Femur (tissue), 1 donor: Measurements from ENCODE around the gene SIL1.
"Not testable (repeated sequence)": the region's sequence is repeated elsewhere in the genome, so short reads cannot be mapped to it uniquely, and the experiment has no call there.

Experiments used
- DNase-seq: peaks from one replicate; pipeline ENCODE4 v3.0.0-alpha.2; 2017

Gene SIL1

DNA sequence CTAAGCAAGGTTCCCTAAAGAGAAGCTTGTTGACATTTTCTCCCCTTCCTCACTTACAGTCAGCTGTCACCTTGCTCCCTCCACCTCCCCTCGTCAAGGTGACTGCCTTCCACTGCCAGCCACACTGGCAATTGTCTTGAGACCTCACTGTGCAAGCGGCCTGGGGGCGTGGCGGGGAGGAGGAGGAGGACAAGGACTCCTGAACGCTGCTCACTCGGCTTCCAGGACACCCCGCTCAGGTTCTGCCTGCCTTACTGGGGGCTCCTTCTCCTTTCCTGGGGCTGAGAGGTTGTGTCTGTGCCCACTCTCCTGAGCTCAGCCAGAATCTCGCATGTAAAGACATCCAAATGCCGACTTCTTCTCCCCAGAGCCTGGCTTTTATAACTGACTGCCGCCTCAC lies 262.7 kb downstream of the SIL1 start:
- no peak for DNase-seq

GRCh38 chr5:138934971-138935370 lies 263.2 kb downstream of the SIL1 start:
- no peak for DNase-seq

- no peak for DNase-seq
Observed at GRCh38 chr5:138933522-138934290, 264.5 kb downstream of the SIL1 start.

DNA sequence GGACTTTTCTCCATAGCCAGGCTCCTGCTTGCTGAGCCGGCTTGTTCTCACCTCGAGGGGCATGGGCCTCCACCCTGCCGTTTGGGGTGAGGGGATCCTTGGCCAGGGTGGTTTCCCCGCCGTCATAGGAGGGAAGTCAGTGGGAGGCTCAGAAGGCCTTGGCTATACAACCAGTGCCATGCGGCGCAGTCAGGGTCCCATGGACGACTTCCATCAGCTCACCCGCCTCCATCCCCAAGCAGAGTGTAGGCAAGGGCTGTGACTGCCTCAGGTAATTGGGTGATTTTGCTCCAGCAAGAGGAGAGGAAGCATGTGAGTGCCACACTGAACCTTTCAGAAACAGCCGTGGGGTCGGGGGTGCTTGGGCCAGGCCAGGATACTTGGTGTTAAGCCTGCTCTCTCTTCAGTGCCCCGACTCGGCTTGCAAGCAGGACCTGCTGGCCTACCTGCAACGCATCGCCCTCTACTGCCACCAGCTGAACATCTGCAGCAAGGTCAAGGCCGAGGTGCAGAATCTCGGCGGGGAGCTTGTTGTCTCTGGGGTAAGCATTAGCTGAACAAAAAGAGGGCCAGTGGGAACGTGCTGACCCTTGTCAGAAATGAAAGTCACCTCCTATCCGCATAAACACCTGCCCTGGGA lies 265.9 kb downstream of the SIL1 start:
- DNase-seq, result no peak

- DNase-seq, result no peak
Observed at GRCh38 chr5:138930371-138931097, 267.6 kb downstream of the SIL1 start.

DNA sequence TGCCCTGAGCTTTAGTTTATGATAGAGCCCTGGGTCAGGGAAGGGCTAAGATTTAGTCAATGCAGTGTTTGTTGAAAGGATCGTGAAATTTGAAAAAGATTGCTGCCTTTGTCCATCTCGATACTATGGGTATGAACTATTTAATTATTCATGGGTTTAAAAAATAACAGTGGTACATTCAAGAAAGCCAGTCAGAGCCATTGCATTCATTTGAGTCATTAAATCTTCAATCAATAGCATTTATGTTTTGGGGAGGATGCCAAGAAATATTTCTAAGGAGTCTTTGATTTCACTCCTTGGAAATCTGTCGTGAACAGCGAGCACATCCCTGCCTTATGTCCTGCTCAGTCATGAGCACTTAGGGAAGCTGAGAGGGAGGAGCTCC lies 268.6 kb downstream of the SIL1 start:
- DNase-seq, result no peak

DNA sequence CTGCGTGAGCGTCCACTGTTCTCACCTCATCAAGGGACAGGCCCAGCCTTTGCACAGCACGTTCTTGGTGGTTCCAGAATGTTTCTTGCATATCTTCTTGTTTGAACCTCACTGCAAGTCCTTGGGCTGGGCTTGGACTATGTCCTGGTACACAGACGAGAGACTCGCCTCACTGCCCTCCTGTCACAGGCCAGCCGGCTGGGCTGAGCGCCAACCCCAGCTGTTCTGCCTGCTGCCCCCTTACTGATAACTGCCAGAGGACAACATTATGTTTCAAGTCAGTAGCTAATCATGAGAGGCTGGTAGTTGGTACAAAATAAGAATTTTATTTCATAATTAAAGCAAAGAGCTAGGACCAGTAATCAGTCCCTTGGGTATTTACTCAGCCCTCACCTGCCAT lies 270.2 kb downstream of the SIL1 start:
- peak; percentile 77 for DNase-seq

DNA sequence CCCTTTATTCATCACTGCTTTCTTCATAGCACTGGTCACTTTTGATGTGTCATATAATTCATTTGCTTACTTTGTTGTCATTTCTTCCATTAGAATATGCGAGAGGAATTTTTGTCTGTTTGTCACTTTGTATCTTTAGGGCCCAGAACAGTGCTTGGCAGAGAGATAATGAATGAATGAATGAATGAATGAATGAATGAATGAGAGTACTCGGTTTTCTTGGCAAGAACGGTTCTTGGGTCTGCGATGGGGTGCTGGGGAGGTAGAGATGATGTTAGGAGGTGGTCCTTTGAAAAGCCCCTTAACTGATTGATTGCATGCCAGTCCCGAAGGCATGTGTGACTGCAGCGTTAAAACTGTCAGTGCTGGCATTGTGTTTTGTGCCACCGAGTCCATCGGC lies 270.6 kb downstream of the SIL1 start:
- no peak for DNase-seq

- no peak for DNase-seq
Observed at GRCh38 chr5:138926688-138927448, 271.3 kb downstream of the SIL1 start.

DNA sequence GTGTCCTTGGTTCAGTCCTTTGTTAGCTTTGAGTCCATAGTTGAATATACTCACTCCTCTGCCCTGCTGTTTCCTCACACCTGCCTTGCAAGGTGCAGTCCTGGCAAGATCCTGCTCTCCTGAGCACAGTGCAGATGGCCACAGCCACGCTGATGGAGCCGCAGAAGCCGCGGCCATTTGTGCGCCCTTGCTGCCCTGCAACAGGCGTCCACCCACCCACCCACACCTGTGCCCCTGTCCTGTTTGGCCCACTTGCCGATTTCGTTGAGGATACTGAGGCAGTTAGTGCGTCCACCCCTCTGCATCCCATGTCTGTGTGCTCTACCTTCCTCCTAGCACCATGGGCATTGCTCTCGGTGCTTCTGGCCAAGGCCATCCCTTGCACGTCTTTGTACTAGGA lies 271.9 kb downstream of the SIL1 start:
- DNase-seq, result no peak

- DNase-seq, result no peak
Observed at GRCh38 chr5:138925090-138925635, 273.0 kb downstream of the SIL1 start.

DNA sequence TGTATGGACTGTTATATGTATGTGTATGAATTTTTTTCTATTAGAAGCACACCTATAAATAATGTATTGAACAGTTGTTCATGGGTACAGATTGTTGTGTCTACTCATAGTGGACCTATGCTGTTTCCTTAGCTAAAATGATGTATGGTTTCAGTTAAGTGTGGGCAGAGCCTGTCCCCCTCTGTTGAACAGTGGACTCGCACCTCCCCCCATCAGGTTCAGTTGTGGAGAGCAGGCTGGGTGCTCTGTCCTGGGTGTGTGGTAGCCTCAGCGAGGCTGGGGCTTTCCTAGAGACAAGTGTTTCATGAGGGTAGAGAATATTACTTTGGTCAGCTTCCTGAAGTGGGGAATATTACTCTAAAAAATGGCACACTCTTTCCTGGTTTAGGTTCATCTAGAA lies 275.7 kb downstream of the SIL1 start:
- no peak for DNase-seq

GRCh38 chr5:138921362-138921761 lies 276.8 kb downstream of the SIL1 start:
- not testable (repeated sequence) for DNase-seq

DNA sequence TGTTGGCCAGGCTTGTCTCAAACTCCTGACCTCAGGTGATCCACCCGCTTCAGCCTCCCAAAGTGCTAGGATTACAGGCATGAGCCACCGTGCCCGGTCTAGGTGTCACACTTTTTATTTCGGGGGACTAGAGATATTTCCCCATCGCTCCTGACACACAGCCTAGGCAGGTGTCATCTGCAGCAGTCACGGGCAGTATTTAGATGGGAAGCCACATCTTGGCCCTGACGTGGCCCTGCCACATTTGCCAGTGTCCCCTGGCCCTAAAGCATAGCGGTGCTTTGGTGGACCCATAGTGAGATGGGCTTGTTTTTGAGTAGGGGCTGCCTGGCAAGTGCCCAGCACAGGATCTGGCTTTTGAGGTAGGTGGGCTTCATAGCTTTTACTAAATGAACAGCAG lies 278.0 kb downstream of the SIL1 start:
- no peak for DNase-seq

GRCh38 chr5:138918686-138919085 lies 279.5 kb downstream of the SIL1 start:
- DNase-seq, result no peak

GRCh38 chr5:138914338-138914737 lies 283.8 kb downstream of the SIL1 start:
- no peak for DNase-seq

DNA sequence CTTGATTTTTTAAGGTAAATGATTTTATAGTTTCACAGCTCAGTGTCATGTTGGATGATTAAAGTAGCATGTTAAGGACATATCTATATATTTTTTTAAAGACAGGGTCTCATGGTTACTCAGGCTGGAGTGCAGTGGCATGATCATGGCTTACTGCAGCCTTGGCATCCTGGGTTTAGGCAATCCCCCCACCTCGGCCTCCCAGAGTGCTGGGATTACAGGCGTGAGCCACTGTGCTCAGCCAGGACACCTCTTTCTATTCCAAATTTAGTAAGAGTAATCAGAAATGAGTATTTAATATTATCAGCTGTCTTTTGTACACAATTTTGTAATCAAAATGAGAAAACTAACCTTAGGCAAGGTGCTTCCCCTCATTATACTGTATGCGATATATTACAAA lies 284.4 kb downstream of the SIL1 start:
- no peak for DNase-seq

DNA sequence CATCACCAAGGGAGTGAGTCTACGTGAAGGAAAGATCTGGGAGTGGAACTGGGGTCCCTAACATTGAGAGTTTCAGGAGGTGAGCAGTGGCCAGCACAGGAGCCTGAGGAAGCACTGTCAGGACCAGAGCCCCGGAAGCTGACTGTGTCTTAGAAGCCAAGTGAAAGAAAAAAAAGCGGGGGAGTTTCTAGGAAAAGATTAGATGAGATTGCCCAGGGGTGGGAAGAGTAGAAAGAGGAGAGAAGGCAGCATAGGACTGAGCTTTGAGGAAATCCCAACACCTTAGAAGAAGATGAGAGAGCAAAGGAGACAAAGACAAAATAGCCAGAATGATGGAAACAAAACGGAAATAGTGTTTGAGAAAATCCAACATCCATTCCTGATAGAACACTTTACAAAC lies 286.1 kb downstream of the SIL1 start:
- DNase-seq, result no peak

GRCh38 chr5:138911441-138911840 lies 286.7 kb downstream of the SIL1 start:
- DNase-seq, result no peak

- no peak for DNase-seq
Observed at GRCh38 chr5:138910546-138911185, 287.5 kb downstream of the SIL1 start.

DNA sequence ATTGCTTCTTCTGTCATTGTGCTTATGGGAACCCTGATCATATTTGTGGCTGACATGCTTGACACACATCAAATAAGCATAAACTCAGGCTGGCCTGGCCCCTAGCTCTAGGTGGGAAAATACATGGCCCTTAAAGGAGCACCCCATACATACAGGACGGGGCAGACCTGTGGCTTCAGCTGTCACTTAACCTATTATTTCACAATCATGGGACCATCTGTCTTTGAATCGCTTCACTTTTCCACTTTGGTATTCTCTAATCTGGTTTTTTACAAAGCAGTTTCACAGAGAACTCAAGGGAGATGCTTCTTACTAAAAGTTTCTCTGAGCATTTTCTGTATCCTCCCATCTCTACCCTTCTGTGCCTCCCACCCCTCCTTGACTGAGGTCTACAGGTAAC lies 288.4 kb downstream of the SIL1 start:
- DNase-seq, result no peak

DNA sequence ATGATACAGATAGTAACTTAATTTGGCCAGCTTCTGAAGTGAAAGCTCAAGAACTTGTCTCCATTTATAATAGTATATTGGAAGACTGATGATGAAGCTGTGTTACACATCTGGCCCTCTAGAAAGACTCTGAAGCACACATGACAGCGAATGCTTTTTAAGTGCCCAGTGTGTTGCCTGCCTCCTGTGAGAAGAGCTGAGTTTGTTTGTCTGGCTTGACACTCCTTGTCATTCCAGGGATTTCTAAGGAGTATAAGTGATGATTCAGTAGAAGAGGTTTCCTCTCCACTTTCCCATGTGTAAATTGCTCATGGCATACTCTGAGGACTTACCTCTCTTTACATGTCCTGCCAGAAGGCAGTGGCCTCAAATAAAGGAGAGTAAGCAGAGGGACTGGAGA lies 292.6 kb downstream of the SIL1 start:
- DNase-seq, result no peak
